Measurements from ENCODE around the gene RNH1.

RNH1 gene

GRCh38 chr11:531919-532526, 25.0 kb upstream of the RNH1 start:
- TF ChIP-seq CTCF (conservative IDR thresholded peaks at IDR 0.05; ENCODE audit: low read depth, low read length) = no peak
- DNase-seq (ENCODE audit: low read depth) = no peak
- H3K4me3 ChIP-seq (ENCODE audit: low read length) = no peak overlapping the region

GRCh38 chr11:530960-531831, 24.2 kb upstream of the RNH1 start:
- DNase-seq (ENCODE audit: low read depth) = no peak
- H3K4me3 ChIP-seq (ENCODE audit: low read length) = no peak overlapping the region
- no peak for TF ChIP-seq CTCF (conservative IDR thresholded peaks at IDR 0.05; ENCODE audit: low read depth, low read length)

GRCh38 chr11:529728-530411, 22.8 kb upstream of the RNH1 start:
- DNase-seq (ENCODE audit: low read depth) = no peak
- no peak for TF ChIP-seq CTCF (conservative IDR thresholded peaks at IDR 0.05; ENCODE audit: low read depth, low read length)
- no peak overlapping the region for H3K4me3 ChIP-seq (ENCODE audit: low read length)

GRCh38 chr11:528815-529727, 22.0 kb upstream of the RNH1 start:
- DNase-seq (ENCODE audit: low read depth) = no peak
- TF ChIP-seq CTCF (conservative IDR thresholded peaks at IDR 0.05; ENCODE audit: low read depth, low read length) = no peak

GRCh38 chr11:528166-528814, 21.2 kb upstream of the RNH1 start:
- TF ChIP-seq CTCF (conservative IDR thresholded peaks at IDR 0.05; ENCODE audit: low read depth, low read length) = no peak
- no peak for DNase-seq (ENCODE audit: low read depth)
- no peak overlapping the region for H3K4me3 ChIP-seq (ENCODE audit: low read length)

More at GRCh38 chr11:528815-529727, 22.0 kb upstream of the RNH1 start:
- H3K4me3 ChIP-seq (ENCODE audit: low read length) = no peak overlapping the region

GRCh38 chr11:526192-526591, 19.1 kb upstream of the RNH1 start:
- DNase-seq (ENCODE audit: low read depth) = no peak
- no peak overlapping the region for H3K4me3 ChIP-seq (ENCODE audit: low read length)

More at GRCh38 chr11:526192-526591, 19.1 kb upstream of the RNH1 start:
- no peak for TF ChIP-seq CTCF (conservative IDR thresholded peaks at IDR 0.05; ENCODE audit: low read depth, low read length)

Data from retinal pigment epithelial cell (primary cell).